GM18517 (cell line): ENCODE results near the gene MAPK10.
"Not testable (repeated sequence)": the region's sequence is repeated elsewhere in the genome, so short reads cannot be mapped to it uniquely, and the experiment has no call there.

ENCODE experiments used
- ATAC-seq: cut with Tn5 transposase; IDR thresholded peaks from one replicate; pipeline ENCODE4 v1.9.1; 2021; ENCODE audit warnings: mild to moderate bottlenecking, moderate library complexity; ENCODE audit not compliant: unreplicated experiment

The MAPK10 gene

GRCh38 chr4:86048426-86048825 is 311.4 kb downstream of the MAPK10 start:
- no peak for ATAC-seq

- ATAC-seq: no peak
Measured at GRCh38 chr4:86044593-86044985, 315.3 kb downstream of the MAPK10 start.

- peak; percentile 83 for ATAC-seq
Measured at GRCh38 chr4:86043755-86044592, 315.9 kb downstream of the MAPK10 start.

GRCh38 chr4:86038037-86038436 is 321.8 kb downstream of the MAPK10 start:
- no peak for ATAC-seq

- no peak for ATAC-seq
Measured at GRCh38 chr4:86036736-86037135, 323.1 kb downstream of the MAPK10 start.

- no peak for ATAC-seq
Measured at GRCh38 chr4:86035688-86036087, 324.2 kb downstream of the MAPK10 start.

- no peak for ATAC-seq
Measured at GRCh38 chr4:86034616-86035015, 325.2 kb downstream of the MAPK10 start.

- no peak for ATAC-seq
Measured at GRCh38 chr4:86033171-86033570, 326.7 kb downstream of the MAPK10 start.

- ATAC-seq: no peak
Measured at GRCh38 chr4:86032476-86033022, 327.3 kb downstream of the MAPK10 start.

GRCh38 chr4:86031927-86032326 is 327.9 kb downstream of the MAPK10 start:
- ATAC-seq: no peak

- no peak for ATAC-seq
Measured at GRCh38 chr4:86026720-86027119, 333.1 kb downstream of the MAPK10 start.

GRCh38 chr4:86021671-86022070 is 338.2 kb downstream of the MAPK10 start:
- ATAC-seq: not testable (repeated sequence)

- no peak for ATAC-seq
Measured at GRCh38 chr4:86019906-86020305, 339.9 kb downstream of the MAPK10 start.

GRCh38 chr4:86019362-86019761 is 340.5 kb downstream of the MAPK10 start:
- ATAC-seq: no peak

- ATAC-seq: no peak
Measured at GRCh38 chr4:86015412-86016350, 344.2 kb downstream of the MAPK10 start.

GRCh38 chr4:86014599-86014998 is 345.3 kb downstream of the MAPK10 start:
- peak; percentile 88 for ATAC-seq

GRCh38 chr4:86013621-86014020 is 346.2 kb downstream of the MAPK10 start:
- no peak for ATAC-seq

- no peak for ATAC-seq
Measured at GRCh38 chr4:86011117-86011516, 348.7 kb downstream of the MAPK10 start.

GRCh38 chr4:86007042-86007441 is 352.8 kb downstream of the MAPK10 start:
- ATAC-seq: no peak

GRCh38 chr4:86006057-86006456 is 353.8 kb downstream of the MAPK10 start:
- no peak for ATAC-seq

- ATAC-seq: no peak
Measured at GRCh38 chr4:86004030-86004429, 355.8 kb downstream of the MAPK10 start.
